SW 1271 (cell line): ENCODE results near the gene KIF1C.
"Not testable (repeated sequence)": the region's sequence is repeated elsewhere in the genome, so short reads cannot be mapped to it uniquely, and the experiment has no call there.

ENCODE experiments used
- DNase-seq, 2 experiments: peaks; one replicate each; lab custom pipeline; 2025; lab: John Stamatoyannopoulos, UW

The KIF1C gene

GRCh38 chr17:5045496-5045895, 47.7 kb downstream of the KIF1C start:
- no peak for DNase-seq

- no peak for DNase-seq
Observed at GRCh38 chr17:5047446-5047845, 49.7 kb downstream of the KIF1C start.

GRCh38 chr17:5049314-5049841, 51.6 kb downstream of the KIF1C start:
- DNase-seq: no peak

GRCh38 chr17:5050278-5050677, 52.5 kb downstream of the KIF1C start:
- DNase-seq: no peak

GRCh38 chr17:5055543-5055942, 57.8 kb downstream of the KIF1C start:
- no peak for DNase-seq

GRCh38 chr17:5065227-5065744, 67.5 kb downstream of the KIF1C start:
- DNase-seq: no peak

GRCh38 chr17:5068236-5068635, 70.5 kb downstream of the KIF1C start:
- no peak for DNase-seq

GRCh38 chr17:5069724-5070123, 72.0 kb downstream of the KIF1C start:
- no peak for DNase-seq

- DNase-seq: not testable (repeated sequence)
Observed at GRCh38 chr17:5075472-5075871, 77.7 kb downstream of the KIF1C start.

- DNase-seq: not testable (repeated sequence)
Observed at GRCh38 chr17:5077275-5077674, 79.5 kb downstream of the KIF1C start.

- DNase-seq: peak in 1 of 2 experiments; percentile 52
Observed at GRCh38 chr17:5077781-5078105, 80.0 kb downstream of the KIF1C start.
